ENCODE measurements around the gene TOR1B. TPM values are rescaled to one million over a fixed set of nuclear protein-coding genes. Genes with fewer than 3 reads are reported as not detected.

Gene TOR1B
- total RNA-seq, 1 donor from 2014 or later, result 51.7 TPM

DNA sequence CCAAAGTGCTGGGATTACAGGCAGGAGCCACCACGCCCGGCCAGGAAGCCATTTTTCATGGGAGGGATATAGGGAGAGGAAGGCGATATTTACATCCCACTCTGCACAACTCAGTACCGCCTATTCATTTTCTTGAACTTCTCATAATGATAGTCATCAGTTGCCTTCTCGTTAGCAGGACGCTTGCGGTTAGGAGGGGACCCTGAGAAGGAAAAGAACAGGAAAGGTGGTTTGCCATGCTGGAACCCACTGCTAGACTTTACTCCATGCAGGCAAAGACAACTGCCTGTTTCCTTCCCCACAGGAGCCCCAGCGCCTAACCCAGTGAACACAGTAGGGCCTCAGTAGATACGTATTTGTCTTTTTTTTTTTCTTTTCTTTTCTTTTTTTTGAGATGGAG is 25.1 kb downstream of the TOR1B start:
- intact Hi-C loops (cut with DNase I), result no loop called here
- Histone ChIP-seq H3K9me3 (no peaks in the 10 kb centered on the region), H3K27me3 (no peaks in the 10 kb centered on the region), H3K36me3 (peaks cover 52 to 53% of the 10 kb centered on the region in 2 donors), H3K27ac (no peak overlapping the region), H3K4me3 (no peak overlapping the region), H3K4me1 (peaks cover 0 to 2% of the 10 kb centered on the region in 2 donors)
- TF ChIP-seq, protein P1, sequence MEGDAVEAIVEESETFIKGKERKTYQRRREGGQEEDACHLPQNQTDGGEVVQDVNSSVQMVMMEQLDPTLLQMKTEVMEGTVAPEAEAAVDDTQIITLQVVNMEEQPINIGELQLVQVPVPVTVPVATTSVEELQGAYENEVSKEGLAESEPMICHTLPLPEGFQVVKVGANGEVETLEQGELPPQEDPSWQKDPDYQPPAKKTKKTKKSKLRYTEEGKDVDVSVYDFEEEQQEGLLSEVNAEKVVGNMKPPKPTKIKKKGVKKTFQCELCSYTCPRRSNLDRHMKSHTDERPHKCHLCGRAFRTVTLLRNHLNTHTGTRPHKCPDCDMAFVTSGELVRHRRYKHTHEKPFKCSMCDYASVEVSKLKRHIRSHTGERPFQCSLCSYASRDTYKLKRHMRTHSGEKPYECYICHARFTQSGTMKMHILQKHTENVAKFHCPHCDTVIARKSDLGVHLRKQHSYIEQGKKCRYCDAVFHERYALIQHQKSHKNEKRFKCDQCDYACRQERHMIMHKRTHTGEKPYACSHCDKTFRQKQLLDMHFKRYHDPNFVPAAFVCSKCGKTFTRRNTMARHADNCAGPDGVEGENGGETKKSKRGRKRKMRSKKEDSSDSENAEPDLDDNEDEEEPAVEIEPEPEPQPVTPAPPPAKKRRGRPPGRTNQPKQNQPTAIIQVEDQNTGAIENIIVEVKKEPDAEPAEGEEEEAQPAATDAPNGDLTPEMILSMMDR (IDR thresholded peaks at IDR 0.05), result no peak
- no peak for DNase-seq (ENCODE audit: low spot score in 2 of 2)

DNA sequence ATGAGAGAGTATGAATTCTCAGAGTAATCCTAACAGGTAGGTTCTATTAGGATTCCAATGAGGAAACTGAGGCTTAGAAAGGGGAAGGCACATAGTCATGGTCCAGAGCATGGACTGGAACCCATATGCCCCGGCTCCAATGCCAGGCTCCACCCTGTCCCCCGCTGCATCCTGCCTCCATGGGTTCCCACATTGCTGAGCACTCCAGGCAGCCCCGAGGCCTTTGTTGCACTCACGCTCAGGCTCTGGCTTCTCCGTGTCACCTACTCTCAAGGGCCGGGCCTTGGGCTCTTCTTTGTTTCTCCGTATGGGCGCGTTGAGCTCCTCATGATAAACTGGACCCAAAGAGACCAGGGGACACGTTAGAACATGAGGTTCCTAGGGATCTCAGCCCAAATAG is 26.0 kb downstream of the TOR1B start:
- intact Hi-C loops (cut with DNase I), result no loop called here
- TF ChIP-seq, protein P1 (IDR thresholded peaks at IDR 0.05), result no peak

DNA sequence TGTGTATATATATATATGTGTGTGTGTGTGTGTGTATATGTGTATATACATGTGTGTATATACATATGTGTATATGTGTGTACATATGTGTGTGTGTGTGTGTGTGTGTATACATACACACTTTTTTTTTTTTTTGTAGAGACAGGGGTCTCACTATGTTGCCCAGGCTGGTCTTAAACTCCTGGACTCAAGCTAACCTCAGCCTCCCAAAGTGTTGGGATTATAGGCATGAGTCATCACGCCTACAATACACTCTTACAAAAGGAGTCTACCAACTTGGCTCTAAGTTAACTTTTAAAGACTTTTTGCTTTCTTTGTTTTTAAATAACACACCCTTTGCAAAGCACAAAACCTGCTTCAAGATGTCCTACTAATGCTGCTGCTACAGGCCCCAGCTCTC is 30.0 kb downstream of the TOR1B start:
- TF ChIP-seq, protein P1 (IDR thresholded peaks at IDR 0.05), result no peak
- Histone ChIP-seq H3K36me3 (peaks cover 50 to 52% of the 10 kb centered on the region in 2 donors), H3K4me1 (peaks cover 0 to 23% of the 10 kb centered on the region in 2 donors), H3K4me3 (no peak overlapping the region), H3K9me3 (no peaks in the 10 kb centered on the region), H3K27me3 (no peaks in the 10 kb centered on the region), H3K27ac (no peak overlapping the region)
- intact Hi-C loops (cut with DNase I), result loop anchor here (10.0 kb wide), 1 partner anchor 402 kb away; no protein-coding TSS in a partner anchor
- DNase-seq (ENCODE audit: low spot score in 2 of 2), result no peak

More for the DNA sequence above, 26.0 kb downstream of the TOR1B start:
- Histone ChIP-seq H3K27ac (no peak overlapping the region), H3K4me3 (no peak overlapping the region), H3K27me3 (no peaks in the 10 kb centered on the region), H3K9me3 (no peaks in the 10 kb centered on the region), H3K36me3 (peaks cover 52 to 56% of the 10 kb centered on the region in 2 donors), H3K4me1 (peaks cover 0 to 5% of the 10 kb centered on the region in 2 donors)
- no peak for DNase-seq (ENCODE audit: low spot score in 2 of 2)

DNA sequence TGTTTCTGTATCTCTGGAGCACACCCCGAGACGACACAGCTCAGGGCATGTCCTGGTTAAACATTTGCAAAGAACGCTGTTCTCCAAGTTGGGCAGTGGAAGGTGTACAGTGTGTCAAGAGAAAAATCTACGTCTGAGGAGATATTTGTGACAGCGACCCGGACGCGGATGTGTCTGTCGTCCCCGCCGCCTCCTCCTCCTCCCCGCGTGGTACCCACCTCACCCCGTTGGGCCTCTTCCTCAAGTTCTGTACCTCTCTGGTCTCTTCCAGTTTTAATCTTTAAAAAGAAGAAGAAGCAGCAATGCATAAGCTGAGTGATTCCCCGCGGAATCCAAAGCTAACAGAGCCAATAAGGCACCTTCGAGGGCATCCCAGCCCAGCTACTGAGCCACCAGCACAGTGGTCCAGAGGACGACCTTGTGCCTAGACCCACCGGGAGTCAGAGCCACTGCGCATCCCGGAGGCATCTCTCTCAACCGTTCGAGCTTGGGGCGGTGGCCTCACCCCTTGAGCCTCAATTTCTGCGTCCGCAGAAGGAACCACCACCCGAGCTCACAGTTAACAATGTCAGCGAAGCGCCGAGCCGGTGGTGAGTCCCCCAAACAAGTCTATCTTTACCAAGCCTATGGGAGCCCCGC is 31.6 kb downstream of the TOR1B start:
- DNase-seq (ENCODE audit: low spot score in 2 of 2), result no peak
- TF ChIP-seq, protein P1 (IDR thresholded peaks at IDR 0.05), result no peak
- Histone ChIP-seq H3K36me3 (peaks cover 33 to 36% of the 10 kb centered on the region in 2 donors), H3K4me3 (peak overlapping the region; percentile 93 to 100), H3K9me3 (no peaks in the 10 kb centered on the region), H3K27me3 (no peaks in the 10 kb centered on the region), H3K27ac (peak overlapping the region; percentile 72 to 95), H3K4me1 (peaks cover 5 to 40% of the 10 kb centered on the region in 2 donors)
- intact Hi-C loops (cut with DNase I), result loop anchor here (1.0 to 10.0 kb wide), 3 partner anchors 10 to 400 kb away; partner anchors contain the start of gene TOR1A

DNA sequence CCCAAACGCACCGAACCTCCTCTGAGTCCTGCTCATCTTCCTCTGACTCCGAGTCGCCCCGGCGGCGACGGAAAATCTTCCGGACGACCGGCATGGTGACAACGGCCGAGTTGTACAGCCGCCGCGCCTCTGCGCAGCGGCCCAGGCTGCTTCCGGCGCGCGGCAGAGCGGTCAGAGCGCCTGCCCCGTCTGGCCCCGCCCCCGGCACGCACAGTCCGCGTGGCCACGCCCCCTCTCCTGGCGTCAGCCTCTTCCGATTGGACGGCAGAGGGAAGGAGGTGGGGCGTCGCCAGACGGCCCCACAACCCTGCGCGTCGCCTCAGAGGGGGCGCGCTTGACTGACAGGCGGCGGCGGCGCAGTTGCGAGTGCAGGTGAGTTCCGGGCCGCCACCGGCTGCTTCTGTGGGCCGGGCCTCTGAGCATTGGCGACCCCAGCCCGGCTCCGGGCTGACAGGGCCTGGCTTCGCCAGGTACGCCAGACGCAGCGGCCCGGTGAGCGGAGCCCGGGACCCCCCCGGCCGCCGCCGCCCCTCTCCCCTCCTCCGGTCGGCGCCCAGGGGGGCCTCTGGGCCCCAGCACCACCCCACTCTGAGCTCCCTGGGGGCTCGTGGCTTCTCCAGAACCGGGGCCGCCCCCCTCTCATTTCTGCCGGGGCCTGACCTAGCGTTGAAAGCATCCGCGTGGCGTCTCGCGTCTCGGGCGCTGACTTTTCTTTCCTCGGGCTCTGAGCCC is 32.3 kb downstream of the TOR1B start, which contains the start of the genes C9orf78 and USP20:
TSS of gene C9orf78 (minus strand) at position 148 of the 732 bp plus-strand sequence. CDS start at position 94, 54 bp downstream.
TSS of gene USP20 (plus strand) at position 331 of the 732 bp plus-strand sequence. CDS start 17,098 bp downstream, outside the sequence.
- H3K4me1 ChIP-seq, result peaks cover 5 to 42% of the 10 kb centered on the region in 2 donors
- intact Hi-C loops (cut with DNase I), result loop anchor here (1.0 to 10.0 kb wide), 3 partner anchors 11 to 400 kb away; partner anchors contain the start of gene TOR1A
- TF ChIP-seq, protein P1 (IDR thresholded peaks at IDR 0.05), result no peak
- H3K27ac ChIP-seq, result peak within 1 kb of the TSS; percentile 95 to 98
- no peaks in the 10 kb centered on the region for H3K9me3 ChIP-seq
- DNase-seq (ENCODE audit: low spot score in 2 of 2), result peak; percentile 67 to 97
- H3K4me3 ChIP-seq, result peak within 1 kb of the TSS; percentile 93 to 100
- H3K36me3 ChIP-seq, result peaks cover 26 to 29% of the 10 kb centered on the region in 2 donors
- H3K27me3 ChIP-seq, result no peaks in the 10 kb centered on the region

Data from ascending aorta (tissue), 2 donors.